ENCODE measurements around the gene PRRC1. TPM values are rescaled to one million over a fixed set of nuclear protein-coding genes. Genes with fewer than 3 reads are reported as not detected.

The PRRC1 gene
- total RNA-seq, 1 experiment from 2014 or later, result 77.9 TPM

Other genes starting within 250 kb of the PRRC1 start
- gene MEGF10, start 226.8 kb upstream of the PRRC1 start, total RNA-seq (2021), result 17.9 to 24.5 TPM (median 20.8 TPM) in 3 replicates
- not detected in 3 replicates for gene CTXN3, start 131.4 kb downstream of the PRRC1 start, total RNA-seq (2021)
- 0.52 to 0.69 TPM (median 0.53 TPM) in 3 replicates for gene CCDC192, start 185.8 kb downstream of the PRRC1 start, total RNA-seq (2021)